ENCODE data around the gene C4orf36. TPM values are rescaled to one million over a fixed set of nuclear protein-coding genes. Genes with fewer than 3 reads are reported as not detected.
A peak's percentile ranks its signal among the peaks of the same experiment; 100 is the strongest.

C4orf36 gene
- total RNA-seq, 1 donor from 2014 or later = 0.39 TPM

DNA sequence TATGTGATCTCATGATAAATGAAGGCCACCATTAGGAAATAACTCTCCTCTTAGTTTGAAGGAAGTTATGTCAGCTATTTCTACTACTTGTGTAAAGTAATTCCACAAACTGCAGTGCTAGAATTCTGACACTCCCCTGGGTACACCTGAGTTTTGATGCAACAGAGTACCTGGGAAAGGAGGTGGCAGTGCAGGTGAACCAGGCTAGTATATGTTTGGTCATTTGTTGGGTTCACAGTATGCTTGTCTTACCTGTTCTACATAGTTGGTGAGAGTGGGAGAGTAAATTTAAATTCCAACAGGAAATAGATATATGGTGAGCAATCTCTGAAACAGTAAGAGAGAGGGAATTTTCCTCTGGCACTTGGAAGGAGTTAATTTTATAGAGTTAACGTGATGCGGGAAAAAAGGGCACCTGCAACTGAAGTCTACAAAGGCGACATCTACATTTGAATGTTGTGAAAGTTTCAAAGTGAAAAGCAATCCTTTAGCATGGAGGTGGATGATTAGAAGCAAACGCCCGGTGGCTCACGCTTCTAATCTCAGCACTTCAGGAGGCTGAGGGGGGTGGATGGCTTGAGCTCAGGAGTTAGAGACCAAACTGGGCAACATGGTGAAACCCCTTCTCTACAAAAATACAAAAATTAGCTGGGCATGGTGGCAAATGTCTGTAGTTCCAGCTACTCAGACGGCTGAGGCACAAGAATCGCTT is 34.7 kb downstream of the C4orf36 start:
- DNase-seq (ENCODE audit: low read depth in 2 of 2) = no peak

DNA sequence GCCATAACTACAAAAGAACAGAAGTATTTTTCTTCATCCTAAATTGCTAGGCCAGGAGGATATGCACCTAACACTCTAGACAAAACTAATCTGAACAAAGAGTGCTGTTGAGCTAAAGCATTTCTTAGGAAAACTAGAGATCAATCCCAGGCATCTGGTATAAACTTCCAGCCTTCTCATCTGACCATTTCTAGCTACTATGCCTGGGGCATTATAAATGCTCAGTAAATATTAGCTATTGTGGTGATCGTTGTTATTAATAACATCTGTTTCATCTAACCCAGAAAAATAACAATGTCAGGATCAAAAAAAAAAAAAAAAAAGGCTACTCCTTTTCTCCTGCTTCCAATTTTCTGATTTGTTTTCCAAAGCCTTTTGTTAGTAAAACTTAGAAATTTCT is 35.3 kb downstream of the C4orf36 start:
- DNase-seq (ENCODE audit: low read depth in 2 of 2) = no peak

DNA sequence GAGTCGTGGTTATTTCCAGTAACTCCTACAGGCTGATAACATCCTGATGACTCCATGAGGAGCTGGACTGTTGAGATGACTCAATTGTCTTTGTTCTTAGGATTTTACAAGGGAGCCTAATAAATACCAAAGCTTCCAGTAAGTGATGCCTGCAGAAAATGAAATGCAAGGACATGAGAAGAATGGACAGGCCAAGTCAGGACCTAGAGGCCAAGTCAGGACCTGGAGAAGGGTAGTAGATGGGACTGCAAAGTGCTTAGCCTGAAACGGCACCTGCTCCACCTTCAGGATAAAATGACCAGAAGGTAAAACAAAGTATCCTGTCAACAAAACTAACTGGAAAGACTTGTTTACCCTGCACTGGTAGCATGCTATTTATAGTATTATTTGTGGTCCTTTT is 36.6 kb downstream of the C4orf36 start:
- DNase-seq (ENCODE audit: low read depth in 2 of 2) = no peak

DNA sequence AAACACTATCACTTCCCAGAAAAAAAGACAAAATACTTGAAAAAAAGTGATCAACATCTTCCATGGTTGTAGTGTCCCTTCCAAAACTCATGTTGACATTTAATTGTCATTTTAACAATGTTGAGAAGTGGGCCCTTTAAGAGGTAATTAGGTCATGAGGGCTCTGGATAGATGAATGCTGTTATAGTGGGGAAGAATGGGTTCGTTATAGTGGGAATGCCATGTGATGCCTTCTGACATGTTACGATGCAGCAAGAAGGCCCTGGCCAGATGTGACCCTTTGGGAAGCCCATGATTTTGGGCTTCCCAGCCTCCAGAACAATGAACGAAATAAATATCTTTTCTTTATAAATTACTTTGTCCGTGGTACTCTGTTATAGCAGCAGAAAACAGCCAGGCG is 39.0 kb downstream of the C4orf36 start:
- DNase-seq (ENCODE audit: low read depth in 2 of 2) = no peak

DNA sequence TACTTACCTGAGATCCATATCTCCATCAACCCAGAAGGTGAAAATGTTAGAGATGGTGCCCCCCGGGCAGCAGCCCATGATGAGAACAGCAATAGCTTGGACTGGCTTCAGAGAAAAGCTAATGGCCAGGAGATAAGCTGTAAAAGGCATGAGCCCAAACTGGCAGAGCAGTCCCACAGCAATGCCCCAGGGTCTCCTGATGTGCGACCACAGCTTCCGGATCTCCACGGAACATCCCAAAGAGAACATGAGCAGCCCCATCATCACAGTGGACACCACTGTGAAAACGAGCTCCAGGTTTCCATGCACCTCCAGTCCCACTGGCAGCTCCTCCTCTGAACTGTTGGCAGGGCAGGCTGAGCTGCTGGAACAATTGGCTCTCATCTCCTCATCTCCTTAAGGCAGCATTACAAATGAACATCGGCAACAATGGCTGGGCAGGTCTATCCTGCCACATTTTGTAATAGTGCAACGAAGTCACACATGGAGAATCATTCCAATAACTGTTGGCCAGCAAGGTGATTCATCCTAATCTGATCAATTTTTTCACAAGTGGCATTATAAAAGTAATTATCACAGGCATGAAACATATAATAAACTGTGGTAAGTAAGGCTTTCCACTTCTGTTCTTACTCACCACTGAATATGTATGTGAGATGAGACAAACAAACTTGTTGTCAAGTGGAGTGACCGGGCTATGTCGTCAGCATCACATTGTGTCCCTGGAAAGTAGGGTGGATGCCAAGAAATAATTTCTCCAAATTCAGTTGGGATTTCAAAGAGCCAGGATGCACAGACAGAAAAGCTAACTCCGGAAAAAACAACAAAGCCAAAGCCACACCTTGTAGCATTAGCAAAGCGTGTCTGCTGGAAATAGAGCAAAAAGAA is 43.2 kb downstream of the C4orf36 start, which contains the start of gene SLC10A6:
SLC10A6 (minus strand) TSS at position 653 of the 888 bp plus-strand sequence; CDS start at position 384, 269 bp downstream.
- peak in 1 of 2 donors; percentile 8 for DNase-seq (ENCODE audit: low read depth in 2 of 2)

DNA sequence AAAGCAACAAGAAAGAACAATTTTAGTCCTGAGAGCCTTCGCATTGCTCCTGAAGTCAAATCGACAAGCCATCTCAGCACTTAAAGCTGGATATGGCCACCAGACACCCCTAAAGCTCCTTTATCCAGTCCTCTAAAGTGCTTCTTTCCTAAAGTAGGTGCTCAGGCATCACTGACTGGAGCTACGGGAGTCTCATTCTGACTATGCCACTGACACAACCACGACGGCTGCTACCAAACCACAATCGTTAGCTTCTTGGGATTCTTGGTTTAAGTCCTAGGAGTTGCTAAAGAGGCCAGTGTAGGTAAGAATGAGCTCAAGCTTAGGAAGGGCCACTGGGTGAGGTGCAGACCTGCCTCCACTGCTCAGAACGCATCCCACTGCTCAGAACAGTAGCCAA is 44.1 kb downstream of the C4orf36 start:
- DNase-seq (ENCODE audit: low read depth in 2 of 2) = no peak

DNA sequence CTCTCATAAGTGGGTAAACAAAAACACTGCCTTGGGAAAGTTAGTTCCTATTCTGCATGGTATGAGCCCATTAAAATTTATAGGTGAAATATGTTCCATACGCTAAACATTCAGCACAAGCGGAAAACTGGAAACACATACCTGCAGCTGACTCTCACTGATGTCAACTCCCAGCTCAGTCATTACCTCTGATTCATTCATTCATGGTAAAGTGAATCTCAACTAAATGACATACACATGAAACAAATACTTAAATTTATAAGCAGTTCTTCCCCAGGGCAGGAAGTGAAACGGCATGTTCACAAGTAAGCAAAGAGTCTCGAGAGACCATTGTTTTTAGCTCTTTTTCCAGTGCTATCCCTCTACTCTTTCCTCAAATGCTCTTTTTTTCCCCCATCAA is 44.7 kb downstream of the C4orf36 start:
- no peak for DNase-seq (ENCODE audit: low read depth in 2 of 2)

DNA sequence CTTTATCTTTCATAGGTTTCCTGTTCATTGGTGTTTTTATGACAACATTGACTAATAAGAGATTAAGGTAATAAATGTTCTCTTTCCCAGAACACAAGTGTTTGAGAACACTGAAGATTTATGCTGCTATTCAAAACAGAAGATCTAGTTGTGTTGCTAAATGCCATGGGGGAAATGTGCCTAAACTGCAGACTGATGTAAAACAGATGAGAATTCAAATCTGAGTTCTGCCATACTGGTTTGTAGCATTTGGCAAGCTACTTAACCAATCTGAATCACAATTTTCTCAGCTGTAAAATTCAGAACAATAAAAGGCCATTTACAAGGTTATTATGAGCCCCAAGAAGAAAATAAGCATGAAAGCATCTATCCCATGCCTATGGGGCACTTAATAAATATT is 45.3 kb downstream of the C4orf36 start:
- no peak for DNase-seq (ENCODE audit: low read depth in 2 of 2)

DNA sequence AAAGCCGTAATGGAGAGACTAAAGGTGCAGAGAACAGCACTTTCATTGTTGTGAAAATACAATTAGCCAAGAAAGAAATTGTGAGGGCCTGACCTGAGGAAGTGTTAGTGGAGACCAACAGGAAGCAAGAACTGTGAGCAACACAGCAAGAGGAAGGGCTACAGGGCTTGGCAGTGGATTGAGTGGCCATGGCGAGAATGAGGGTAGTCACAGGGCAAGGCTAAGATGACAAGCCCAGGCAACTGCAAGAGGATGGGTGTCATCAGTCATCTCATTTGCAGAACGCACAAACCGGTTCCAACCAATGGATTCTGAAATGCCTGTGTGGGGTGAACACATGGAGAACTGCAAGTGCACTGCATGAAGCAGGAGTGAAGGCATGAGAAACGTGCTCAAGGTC is 46.6 kb downstream of the C4orf36 start:
- DNase-seq (ENCODE audit: low read depth in 2 of 2) = peak in 1 of 2 donors; percentile 72

DNA sequence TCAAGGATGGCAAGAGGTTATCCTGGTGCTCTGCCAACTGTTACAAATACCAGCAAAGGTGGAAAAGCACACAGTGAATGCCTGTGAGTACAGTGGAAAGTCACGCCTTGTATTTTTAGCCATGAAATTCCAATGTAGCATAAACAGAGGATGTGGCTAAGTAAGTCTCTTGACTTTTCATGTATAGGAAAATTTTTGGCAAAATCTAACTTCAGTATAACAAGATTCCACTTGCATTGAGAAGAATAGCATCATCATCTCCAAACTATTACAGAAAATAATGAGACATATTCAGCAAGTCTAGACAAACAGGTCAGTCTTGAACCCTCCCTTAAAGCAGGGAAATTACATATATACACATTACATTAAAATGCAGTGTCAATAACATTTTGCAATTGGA is 50.9 kb downstream of the C4orf36 start:
- no peak for DNase-seq (ENCODE audit: low read depth in 2 of 2)

DNA sequence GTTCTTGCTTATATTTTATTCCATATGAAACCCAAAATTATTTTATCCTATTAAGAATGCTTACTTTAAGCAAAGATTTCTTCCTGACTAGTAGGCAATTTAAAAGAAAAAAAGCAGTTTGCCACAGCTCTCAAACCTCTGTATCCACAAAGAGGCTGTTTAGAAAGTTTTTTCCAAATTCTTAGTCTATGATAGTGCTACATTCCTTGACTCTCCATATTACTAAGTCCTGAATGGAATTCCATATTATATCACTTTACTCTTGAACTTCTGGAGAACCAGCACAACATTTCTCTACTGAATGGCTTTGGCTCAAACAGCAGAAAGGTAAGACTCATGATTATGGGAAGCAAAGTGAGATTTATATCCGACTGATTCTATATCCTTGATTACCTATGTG is 51.4 kb downstream of the C4orf36 start:
- DNase-seq (ENCODE audit: low read depth in 2 of 2) = no peak

DNA sequence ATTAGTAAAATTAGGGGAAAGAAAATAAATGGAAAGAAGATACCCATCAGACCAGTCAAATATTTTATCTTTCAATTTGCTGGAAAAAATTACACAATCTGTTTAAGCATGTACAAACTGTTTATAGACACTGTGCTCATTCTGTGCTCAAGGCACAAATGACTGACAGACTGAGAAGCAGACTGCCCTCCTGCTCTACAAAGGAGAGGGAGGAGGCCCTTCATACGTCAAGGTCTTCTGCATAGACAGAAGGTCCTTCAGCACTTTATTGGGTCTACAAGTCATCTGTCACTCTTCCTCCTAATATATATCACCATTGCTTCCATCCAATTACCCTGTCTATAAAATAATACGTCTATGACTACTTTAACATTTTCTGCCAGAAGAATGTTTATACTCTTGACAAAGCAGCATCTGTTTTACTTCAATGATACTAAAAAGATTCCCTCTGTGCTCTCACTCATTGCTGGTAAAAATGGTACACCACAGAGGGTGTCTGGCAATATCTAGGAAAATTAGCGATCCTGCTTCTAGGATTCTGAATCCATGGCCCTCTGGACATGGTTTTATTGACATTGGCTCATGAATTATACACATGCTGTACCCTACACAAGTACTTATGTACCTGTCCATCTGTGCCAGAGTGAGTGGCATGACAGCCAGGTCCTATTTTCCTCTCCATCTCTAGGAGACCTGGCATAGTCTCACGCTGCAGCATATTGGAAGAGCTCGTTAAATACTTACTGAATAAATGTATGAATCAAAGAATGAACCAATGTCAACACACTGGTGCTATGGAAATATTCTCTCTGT is 54.3 kb downstream of the C4orf36 start:
- no peak for DNase-seq (ENCODE audit: low read depth in 2 of 2)

DNA sequence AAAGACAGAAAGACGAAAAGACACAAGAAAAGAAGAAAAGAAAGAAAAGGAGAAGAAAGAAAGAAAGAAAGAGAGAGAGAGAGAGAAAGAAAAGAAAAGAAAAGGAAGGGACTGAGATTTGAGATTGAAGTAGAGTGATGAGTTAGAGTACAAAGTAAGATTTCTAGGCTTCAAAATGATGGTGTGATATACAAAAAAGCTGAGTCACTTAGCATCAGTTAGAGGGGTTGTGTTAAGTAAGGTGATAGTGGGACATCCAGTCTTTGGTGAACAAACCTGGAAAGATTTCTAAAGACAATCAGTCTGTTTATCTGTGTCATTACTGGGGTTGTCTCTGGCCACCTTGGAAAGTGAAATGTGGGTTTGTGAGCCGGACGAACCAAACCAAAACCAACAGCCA is 56.5 kb downstream of the C4orf36 start:
- no peak for DNase-seq (ENCODE audit: low read depth in 2 of 2)

DNA sequence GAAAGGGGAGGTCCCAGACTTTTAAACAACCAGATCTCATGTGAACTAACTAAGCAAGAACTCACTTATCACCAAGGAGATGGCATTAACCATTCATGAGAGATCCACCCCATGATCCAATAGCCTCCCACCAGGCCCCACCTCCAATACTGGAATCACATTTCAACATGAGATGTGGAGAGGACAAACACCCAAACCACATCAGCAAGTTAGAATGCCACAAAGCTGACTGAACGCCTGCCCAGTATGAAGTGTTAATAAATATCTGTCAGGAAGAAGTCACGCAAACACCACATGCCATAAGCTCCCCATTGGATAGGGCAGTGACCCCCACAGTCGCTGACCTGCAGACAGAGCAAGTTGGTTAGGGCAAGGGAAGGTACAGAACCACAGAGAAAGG is 57.3 kb downstream of the C4orf36 start:
- no peak for DNase-seq (ENCODE audit: low read depth in 2 of 2)

DNA sequence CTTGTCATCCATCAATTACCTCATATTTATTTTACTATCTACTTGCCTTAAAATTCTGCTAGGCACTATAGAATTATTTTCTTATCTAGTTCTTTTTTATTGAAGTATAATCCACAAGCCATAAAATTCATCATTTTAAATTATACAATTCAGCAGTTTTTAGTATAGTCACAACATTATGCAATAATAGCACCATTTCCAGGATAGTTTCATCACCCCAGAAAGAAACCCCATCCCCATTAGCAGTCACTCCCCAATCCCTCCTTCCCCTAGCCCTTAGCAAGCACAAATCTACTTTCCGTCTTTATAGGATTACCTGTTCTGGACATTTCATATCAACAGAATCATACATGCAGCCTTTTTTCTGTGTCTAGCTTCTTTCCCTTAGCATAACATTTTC is 58.6 kb downstream of the C4orf36 start:
- no peak for DNase-seq (ENCODE audit: low read depth in 2 of 2)

DNA sequence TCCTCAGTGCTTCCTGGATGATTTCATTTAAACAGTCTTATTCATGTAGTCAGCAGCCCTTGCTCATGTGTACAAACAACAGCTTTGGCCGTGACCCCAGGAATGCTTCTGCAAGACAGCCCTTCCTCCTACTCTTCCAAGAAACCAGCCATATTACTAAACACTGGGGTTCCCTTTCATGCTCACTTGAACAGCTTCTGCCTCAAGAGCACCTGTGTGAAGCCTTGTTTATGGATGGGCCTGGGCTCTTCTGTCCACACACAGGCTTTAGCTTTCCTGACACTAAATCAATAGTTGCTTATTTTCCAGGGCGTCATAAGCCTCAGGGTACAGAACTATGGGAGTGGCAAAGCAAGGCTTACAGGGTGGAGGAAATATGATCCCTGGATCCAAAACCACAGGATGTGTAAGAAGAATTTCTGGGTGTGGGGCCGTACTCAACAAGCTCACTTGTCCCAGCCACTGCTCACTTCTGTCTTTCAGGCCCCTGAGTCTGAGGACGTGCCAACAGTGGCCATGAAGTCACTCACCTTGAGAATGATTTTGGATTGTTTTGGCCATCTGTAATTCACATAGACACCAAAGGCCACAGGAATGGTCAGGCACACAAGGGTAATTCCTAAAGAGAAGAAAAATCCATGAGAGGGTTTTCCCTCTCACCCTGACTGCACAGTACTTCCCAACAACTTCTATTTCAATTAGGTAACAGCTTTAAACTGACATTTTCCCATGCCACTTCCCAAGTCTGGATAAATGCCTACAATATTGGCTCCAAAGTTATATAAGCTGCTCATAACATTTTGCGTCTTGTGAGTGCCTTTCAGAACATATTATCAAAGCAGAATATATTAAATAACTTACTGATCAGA is 60.7 kb downstream of the C4orf36 start:
- DNase-seq (ENCODE audit: low read depth in 2 of 2) = no peak

Other genes starting within 250 kb of the C4orf36 start
- 0.26 and 2.1 TPM in 2 replicates for gene SLC10A6, start 43.0 kb downstream of the C4orf36 start, total RNA-seq
- gene AFF1, start 42.6 kb upstream of the C4orf36 start, total RNA-seq = 13.2 and 22.4 TPM in 2 replicates